ENCODE data around the gene ZNF341. TPM values are rescaled to one million over a fixed set of nuclear protein-coding genes. Genes with fewer than 3 reads are reported as not detected.

Gene ZNF341
- total and polyA plus RNA-seq, 2 of the 8 experiments (the other 6 are each of a cell fraction or from before 2014, with no cell fraction given): 5.8 to 6.4 TPM

DNA sequence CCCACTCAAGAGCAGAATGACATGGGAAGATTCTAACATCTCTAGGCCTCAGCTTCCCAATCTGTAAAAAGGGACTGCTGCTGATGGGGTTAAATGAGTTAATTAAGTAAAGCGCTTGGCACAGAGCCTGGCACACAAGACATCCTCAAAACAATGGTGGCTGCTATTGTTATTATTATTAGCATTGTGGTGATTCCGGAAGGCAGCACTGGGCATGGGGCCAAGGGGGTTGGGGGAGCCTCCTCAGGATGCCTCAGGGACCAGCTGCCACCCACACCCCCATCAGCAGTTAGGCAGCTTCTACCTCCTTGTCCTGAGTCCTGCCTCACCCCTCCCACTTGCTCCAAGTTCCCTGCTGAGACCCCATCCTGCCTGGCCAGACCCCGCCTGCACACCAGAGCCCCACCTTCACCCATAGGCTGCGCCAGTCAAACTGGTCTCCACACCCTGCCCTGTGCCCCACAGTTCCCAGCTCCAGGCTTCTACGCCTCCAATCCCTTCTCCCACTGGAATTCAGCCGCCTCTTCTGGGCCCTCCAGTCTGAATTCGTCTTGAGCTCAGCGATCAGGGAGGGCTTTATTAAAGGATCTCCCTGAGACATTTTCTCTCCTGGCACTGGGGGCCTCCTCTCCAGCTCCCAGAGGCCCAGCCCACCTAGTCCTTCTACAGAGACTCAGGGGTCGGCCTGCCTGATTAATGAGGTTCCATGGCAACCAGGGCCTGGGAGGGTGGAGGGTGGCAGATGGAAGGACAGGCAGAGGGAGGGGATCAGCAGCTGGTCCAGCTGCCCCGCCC is 47.1 kb upstream of the ZNF341 start (continued):
- TF ChIP-seq, protein P1, sequence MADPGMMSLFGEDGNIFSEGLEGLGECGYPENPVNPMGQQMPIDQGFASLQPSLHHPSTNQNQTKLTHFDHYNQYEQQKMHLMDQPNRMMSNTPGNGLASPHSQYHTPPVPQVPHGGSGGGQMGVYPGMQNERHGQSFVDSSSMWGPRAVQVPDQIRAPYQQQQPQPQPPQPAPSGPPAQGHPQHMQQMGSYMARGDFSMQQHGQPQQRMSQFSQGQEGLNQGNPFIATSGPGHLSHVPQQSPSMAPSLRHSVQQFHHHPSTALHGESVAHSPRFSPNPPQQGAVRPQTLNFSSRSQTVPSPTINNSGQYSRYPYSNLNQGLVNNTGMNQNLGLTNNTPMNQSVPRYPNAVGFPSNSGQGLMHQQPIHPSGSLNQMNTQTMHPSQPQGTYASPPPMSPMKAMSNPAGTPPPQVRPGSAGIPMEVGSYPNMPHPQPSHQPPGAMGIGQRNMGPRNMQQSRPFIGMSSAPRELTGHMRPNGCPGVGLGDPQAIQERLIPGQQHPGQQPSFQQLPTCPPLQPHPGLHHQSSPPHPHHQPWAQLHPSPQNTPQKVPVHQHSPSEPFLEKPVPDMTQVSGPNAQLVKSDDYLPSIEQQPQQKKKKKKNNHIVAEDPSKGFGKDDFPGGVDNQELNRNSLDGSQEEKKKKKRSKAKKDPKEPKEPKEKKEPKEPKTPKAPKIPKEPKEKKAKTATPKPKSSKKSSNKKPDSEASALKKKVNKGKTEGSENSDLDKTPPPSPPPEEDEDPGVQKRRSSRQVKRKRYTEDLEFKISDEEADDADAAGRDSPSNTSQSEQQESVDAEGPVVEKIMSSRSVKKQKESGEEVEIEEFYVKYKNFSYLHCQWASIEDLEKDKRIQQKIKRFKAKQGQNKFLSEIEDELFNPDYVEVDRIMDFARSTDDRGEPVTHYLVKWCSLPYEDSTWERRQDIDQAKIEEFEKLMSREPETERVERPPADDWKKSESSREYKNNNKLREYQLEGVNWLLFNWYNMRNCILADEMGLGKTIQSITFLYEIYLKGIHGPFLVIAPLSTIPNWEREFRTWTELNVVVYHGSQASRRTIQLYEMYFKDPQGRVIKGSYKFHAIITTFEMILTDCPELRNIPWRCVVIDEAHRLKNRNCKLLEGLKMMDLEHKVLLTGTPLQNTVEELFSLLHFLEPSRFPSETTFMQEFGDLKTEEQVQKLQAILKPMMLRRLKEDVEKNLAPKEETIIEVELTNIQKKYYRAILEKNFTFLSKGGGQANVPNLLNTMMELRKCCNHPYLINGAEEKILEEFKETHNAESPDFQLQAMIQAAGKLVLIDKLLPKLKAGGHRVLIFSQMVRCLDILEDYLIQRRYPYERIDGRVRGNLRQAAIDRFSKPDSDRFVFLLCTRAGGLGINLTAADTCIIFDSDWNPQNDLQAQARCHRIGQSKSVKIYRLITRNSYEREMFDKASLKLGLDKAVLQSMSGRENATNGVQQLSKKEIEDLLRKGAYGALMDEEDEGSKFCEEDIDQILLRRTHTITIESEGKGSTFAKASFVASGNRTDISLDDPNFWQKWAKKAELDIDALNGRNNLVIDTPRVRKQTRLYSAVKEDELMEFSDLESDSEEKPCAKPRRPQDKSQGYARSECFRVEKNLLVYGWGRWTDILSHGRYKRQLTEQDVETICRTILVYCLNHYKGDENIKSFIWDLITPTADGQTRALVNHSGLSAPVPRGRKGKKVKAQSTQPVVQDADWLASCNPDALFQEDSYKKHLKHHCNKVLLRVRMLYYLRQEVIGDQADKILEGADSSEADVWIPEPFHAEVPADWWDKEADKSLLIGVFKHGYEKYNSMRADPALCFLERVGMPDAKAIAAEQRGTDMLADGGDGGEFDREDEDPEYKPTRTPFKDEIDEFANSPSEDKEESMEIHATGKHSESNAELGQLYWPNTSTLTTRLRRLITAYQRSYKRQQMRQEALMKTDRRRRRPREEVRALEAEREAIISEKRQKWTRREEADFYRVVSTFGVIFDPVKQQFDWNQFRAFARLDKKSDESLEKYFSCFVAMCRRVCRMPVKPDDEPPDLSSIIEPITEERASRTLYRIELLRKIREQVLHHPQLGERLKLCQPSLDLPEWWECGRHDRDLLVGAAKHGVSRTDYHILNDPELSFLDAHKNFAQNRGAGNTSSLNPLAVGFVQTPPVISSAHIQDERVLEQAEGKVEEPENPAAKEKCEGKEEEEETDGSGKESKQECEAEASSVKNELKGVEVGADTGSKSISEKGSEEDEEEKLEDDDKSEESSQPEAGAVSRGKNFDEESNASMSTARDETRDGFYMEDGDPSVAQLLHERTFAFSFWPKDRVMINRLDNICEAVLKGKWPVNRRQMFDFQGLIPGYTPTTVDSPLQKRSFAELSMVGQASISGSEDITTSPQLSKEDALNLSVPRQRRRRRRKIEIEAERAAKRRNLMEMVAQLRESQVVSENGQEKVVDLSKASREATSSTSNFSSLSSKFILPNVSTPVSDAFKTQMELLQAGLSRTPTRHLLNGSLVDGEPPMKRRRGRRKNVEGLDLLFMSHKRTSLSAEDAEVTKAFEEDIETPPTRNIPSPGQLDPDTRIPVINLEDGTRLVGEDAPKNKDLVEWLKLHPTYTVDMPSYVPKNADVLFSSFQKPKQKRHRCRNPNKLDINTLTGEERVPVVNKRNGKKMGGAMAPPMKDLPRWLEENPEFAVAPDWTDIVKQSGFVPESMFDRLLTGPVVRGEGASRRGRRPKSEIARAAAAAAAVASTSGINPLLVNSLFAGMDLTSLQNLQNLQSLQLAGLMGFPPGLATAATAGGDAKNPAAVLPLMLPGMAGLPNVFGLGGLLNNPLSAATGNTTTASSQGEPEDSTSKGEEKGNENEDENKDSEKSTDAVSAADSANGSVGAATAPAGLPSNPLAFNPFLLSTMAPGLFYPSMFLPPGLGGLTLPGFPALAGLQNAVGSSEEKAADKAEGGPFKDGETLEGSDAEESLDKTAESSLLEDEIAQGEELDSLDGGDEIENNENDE (IDR thresholded peaks at IDR 0.05; ENCODE audit: insufficient replicate concordance, low read length): no peak
- TF ChIP-seq POLR2A (IDR thresholded peaks at IDR 0.05; ENCODE audit: control extremely low read depth in 1 of 2, low read depth in 2 of 2, low read length in 2 of 2) (no peak), SUZ12 (IDR thresholded peaks at IDR 0.05; ENCODE audit: low read length) (no peak), BACH1 (IDR thresholded peaks at IDR 0.05; ENCODE audit: low read length) (no peak), TAF7 (optimal IDR thresholded peaks at IDR 0.05; ENCODE audit: borderline replicate concordance, low read depth, low read length) (peak; percentile 16), RNF2 (IDR thresholded peaks at IDR 0.05; ENCODE audit: borderline replicate concordance, low read depth, low read length, missing control alignments, poor library complexity, severe bottlenecking) (no peak), KDM5A (IDR thresholded peaks at IDR 0.05; ENCODE audit: low read length) (no peak), TCF12 (IDR thresholded peaks at IDR 0.05; ENCODE audit: low read depth, low read length) (no peak), EP300 (IDR thresholded peaks at IDR 0.05; ENCODE audit: borderline replicate concordance in 1 of 2, low read depth in 2 of 2, low read length in 2 of 2) (no peak)
- TF ChIP-seq, protein P2, sequence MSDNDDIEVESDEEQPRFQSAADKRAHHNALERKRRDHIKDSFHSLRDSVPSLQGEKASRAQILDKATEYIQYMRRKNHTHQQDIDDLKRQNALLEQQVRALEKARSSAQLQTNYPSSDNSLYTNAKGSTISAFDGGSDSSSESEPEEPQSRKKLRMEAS (IDR thresholded peaks at IDR 0.05): no peak

Measured in H1 (cell line).